SU-DHL-6 (cell line): Measurements from ENCODE around the gene GAGE1.
"Not testable (repeated sequence)": the region's sequence is repeated elsewhere in the genome, so short reads cannot be mapped to it uniquely, and the experiment has no call there.

ENCODE experiments used
- H2AFZ ChIP-seq: fragments of 200-600 bp; sonication (generic); 2 replicates; pipeline ENCODE4 v1.6.1; 2014; ENCODE audit warnings: low read depth, mild to moderate bottlenecking, moderate library complexity, mixed read lengths, antibody characterized with exemption, low read length; ENCODE audit not compliant: severe bottlenecking
- H3F3A ChIP-seq: fragments of 200-600 bp; shearing (Covaris generic); 2 replicates; pipeline ENCODE4 v1.6.0; 2016; ENCODE audit warnings: antibody characterized with exemption, mild to moderate bottlenecking; ENCODE audit not compliant: insufficient read depth
- H3K27ac ChIP-seq: fragments of 200-600 bp; sonication (generic); 2 replicates; pipeline ENCODE4 v1.5.1; 2016; ENCODE audit warnings: low read depth, mild to moderate bottlenecking, low read length, moderate library complexity, mixed read lengths
- H3K27me3 ChIP-seq: fragments of 200-600 bp; sonication (generic), shearing (Covaris generic); 2 replicates; pipeline ENCODE4 v1.6.0; 2014; ENCODE audit warnings: mild to moderate bottlenecking, low read length
- H3K36me3 ChIP-seq: fragments of 200-600 bp; sonication (generic); 2 replicates; pipeline ENCODE4 v1.6.1; 2014; ENCODE audit warnings: mild to moderate bottlenecking, low read length, mixed read lengths
- H3K4me2 ChIP-seq: fragments of 300-600, 200-600 bp; shearing (Covaris generic), sonication (generic); 2 replicates; pipeline ENCODE4 v1.6.0; 2014; ENCODE audit warnings: low read length, low read depth, mild to moderate bottlenecking; ENCODE audit not compliant: poor library complexity, severe bottlenecking
- H3K4me3 ChIP-seq: fragments of 200-600 bp; sonication (generic); 2 replicates; pipeline ENCODE4 v1.5.1; 2014; ENCODE audit warnings: antibody characterized with exemption, low read length, mild to moderate bottlenecking, mixed read lengths; ENCODE audit not compliant: insufficient read depth, poor library complexity, severe bottlenecking
- H3K79me2 ChIP-seq: fragments of 200-600 bp; sonication (generic); 2 replicates; pipeline ENCODE4 v1.6.1; 2014; ENCODE audit warnings: mild to moderate bottlenecking, low read length, moderate library complexity; ENCODE audit not compliant: insufficient read depth
- H3K9ac ChIP-seq: fragments of 200-600 bp; sonication (generic); 2 replicates; pipeline ENCODE4 v1.7.0; 2014; ENCODE audit warnings: mild to moderate bottlenecking, low read length
- H3K9me2 ChIP-seq: fragments of 200-600 bp; sonication (generic); replicated peaks from 2 replicates; pipeline ENCODE4 v1.6.1; 2014; ENCODE audit warnings: low read length; ENCODE audit not compliant: insufficient read depth
- H3K9me3 ChIP-seq: fragments of 200-600 bp; sonication (generic); 2 replicates; pipeline ENCODE4 v1.6.1; 2014; ENCODE audit warnings: low read length, mixed read lengths; ENCODE audit not compliant: insufficient read depth
- H4K20me1 ChIP-seq: fragments of 200-600 bp; sonication (generic); 2 replicates; pipeline ENCODE4 v1.6.1; 2014; ENCODE audit warnings: low read depth, mild to moderate bottlenecking, antibody characterized with exemption, low read length, moderate library complexity, mixed read lengths
- EZH2phosphoT487 ChIP-seq: fragments of 200-600 bp; sonication (generic), shearing (Covaris generic); conservative IDR thresholded peaks from 2 replicates; pipeline ENCODE4 v1.6.1; 2018; ENCODE audit warnings: mild to moderate bottlenecking, antibody characterized with exemption, low read length, moderate library complexity, mixed read lengths
- TF ChIP-seq, protein P1 (sequence below): fragments of 200-600 bp; sonication (generic); IDR thresholded peaks from one replicate; pipeline ENCODE4 v1.5.1; 2017; ENCODE audit warnings: antibody characterized with exemption, mild to moderate bottlenecking, low read length, moderate library complexity; ENCODE audit not compliant: insufficient read depth, poor library complexity, severe bottlenecking

GAGE1 gene

DNA sequence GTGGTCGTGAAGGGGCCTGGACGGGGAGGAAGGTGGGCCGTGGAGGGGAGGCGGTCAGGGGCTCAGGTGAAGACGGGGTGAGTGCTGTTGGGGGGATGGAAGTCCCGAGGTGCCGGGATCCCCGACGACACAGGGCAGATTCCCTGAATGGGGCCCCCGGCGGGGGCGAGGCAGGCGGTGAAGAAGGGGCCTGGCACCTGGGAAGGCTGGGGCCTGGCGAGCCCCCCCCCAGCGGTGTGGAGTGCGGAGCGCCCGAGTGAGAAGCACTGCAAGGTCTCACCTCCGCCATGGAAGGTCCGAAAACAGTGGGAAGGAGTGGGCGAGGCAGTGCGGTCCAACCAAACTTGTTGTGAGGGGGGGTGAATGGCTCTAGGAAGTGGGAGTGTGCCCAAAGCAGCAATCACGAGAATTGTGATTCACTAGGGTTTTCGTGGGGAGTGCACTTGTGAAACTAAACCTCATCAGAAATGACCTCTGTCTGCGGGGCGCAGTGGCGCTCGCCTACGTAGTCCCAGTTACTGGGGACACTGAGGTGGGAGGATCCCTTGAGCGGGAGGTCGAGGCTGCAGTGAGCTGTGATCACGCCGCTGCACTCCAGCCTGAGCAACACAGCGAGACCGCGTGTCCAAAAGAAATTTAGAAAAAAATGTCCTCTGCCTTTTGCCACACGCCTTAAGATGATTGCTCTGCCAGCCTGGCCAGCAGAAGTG, 8.9 kb upstream of the GAGE1 start:
- H3K27ac ChIP-seq, H4K20me1 ChIP-seq, H3K9me3 ChIP-seq, H3K9me2 ChIP-seq, H3F3A ChIP-seq, H3K4me2 ChIP-seq, H2AFZ ChIP-seq, H3K79me2 ChIP-seq, H3K27me3 ChIP-seq, H3K4me3 ChIP-seq, H3K36me3 ChIP-seq, H3K9ac ChIP-seq: not testable (repeated sequence)

DNA sequence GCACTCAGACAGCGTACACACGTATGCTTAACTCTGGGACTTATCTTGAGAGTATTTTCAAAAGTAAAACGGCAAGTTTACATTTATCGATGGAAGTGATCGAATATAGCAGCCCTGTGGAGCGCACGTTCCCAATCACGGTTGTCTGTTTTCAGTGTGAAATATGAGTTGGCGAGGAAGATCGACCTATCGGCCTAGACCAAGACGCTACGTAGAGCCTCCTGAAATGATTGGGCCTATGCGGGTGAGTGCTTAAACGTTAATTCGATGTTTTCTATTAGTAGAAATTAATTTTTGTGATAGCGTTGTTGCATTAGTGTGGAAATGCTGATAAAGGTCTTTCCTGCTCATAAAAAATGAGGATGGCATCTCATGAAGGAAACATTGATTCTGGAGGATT, 8.3 kb upstream of the GAGE1 start:
- H3K9ac ChIP-seq, H3K4me2 ChIP-seq: not testable (repeated sequence)

DNA sequence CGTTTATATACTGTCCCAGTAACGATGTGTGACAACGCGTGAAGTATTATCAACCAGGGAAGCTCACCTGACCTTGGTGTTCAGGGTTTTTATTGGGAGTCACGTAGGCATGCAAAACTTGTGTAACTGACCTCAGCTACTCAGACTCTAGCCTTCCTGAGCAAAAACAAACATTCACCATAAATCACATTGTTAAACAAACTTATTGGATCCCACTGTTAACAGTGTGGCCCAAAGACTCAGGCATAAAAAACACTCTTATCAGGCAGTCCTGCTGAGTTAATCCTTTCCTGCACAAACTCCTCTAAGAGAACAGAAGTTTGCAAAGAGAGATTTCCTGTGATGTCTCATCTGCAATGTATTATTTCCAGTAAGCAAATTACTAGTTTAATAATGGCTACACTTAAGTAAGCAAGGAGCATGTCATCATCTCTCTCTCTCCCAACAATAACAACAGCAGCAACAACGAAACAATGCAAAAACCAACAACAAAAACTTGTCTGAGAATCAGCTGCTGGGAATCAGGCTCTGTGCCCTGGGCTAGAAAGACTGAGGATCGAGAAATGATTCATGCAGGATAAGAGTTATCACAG, 12.0 kb downstream of the GAGE1 start:
- no peaks in the 10 kb centered on the region for H3K9me2 ChIP-seq
- no peaks in the 10 kb centered on the region for H3K36me3 ChIP-seq
- TF ChIP-seq, protein P1, sequence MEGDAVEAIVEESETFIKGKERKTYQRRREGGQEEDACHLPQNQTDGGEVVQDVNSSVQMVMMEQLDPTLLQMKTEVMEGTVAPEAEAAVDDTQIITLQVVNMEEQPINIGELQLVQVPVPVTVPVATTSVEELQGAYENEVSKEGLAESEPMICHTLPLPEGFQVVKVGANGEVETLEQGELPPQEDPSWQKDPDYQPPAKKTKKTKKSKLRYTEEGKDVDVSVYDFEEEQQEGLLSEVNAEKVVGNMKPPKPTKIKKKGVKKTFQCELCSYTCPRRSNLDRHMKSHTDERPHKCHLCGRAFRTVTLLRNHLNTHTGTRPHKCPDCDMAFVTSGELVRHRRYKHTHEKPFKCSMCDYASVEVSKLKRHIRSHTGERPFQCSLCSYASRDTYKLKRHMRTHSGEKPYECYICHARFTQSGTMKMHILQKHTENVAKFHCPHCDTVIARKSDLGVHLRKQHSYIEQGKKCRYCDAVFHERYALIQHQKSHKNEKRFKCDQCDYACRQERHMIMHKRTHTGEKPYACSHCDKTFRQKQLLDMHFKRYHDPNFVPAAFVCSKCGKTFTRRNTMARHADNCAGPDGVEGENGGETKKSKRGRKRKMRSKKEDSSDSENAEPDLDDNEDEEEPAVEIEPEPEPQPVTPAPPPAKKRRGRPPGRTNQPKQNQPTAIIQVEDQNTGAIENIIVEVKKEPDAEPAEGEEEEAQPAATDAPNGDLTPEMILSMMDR: no peak
- no peak for TF ChIP-seq EZH2phosphoT487

More for the DNA sequence above, 8.3 kb upstream of the GAGE1 start:
- H3K27ac ChIP-seq, H3K4me3 ChIP-seq, H4K20me1 ChIP-seq, H3K9me3 ChIP-seq, H3K9me2 ChIP-seq, H2AFZ ChIP-seq, H3K36me3 ChIP-seq, H3K79me2 ChIP-seq, H3F3A ChIP-seq, H3K27me3 ChIP-seq: not testable (repeated sequence)

DNA sequence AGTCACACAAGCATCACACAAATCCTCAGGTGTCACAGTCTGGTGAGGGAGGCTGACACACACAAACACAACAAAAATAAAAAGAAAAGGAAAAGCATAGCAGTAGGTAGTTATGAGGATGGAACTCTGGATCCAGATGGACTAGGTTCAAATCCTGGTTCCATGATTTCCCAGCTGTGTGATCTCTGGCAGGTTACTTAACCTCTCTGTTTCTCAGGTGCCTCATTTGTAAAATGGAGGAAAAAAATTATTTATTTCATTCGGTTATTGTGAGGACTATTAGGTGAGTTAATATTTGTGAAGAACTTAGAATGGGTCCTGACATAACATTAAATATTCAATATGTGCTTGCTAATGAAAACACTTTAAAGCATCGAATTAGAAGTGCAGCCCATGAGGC, 19.8 kb downstream of the GAGE1 start:
- no peaks in the 10 kb centered on the region for H3K9me3 ChIP-seq
- H3K9me2 ChIP-seq: no peaks in the 10 kb centered on the region
- H3K4me3 ChIP-seq: no peak overlapping the region
- H3K4me2 ChIP-seq: no peak overlapping the region
- no peaks in the 10 kb centered on the region for H4K20me1 ChIP-seq
- H3F3A ChIP-seq: no peaks in the 10 kb centered on the region
- no peak overlapping the region for H3K9ac ChIP-seq
- no peaks in the 10 kb centered on the region for H3K79me2 ChIP-seq
- no peak for TF ChIP-seq EZH2phosphoT487
- TF ChIP-seq, protein P1: no peak
- no peaks in the 10 kb centered on the region for H3K27me3 ChIP-seq
- no peak overlapping the region for H2AFZ ChIP-seq
- no peak overlapping the region for H3K27ac ChIP-seq
- H3K36me3 ChIP-seq: no peaks in the 10 kb centered on the region

More for the DNA sequence above, 12.0 kb downstream of the GAGE1 start:
- H3K9me3 ChIP-seq: no peaks in the 10 kb centered on the region
- H3K4me2 ChIP-seq: no peak overlapping the region
- no peak overlapping the region for H3K27ac ChIP-seq
- no peaks in the 10 kb centered on the region for H4K20me1 ChIP-seq
- no peaks in the 10 kb centered on the region for H3K27me3 ChIP-seq
- no peak overlapping the region for H3K9ac ChIP-seq
- no peak overlapping the region for H2AFZ ChIP-seq
- H3F3A ChIP-seq: no peaks in the 10 kb centered on the region
- no peak overlapping the region for H3K4me3 ChIP-seq
- no peaks in the 10 kb centered on the region for H3K79me2 ChIP-seq
